GM19023 (cell line): Measurements from ENCODE around the gene RPUSD3.
"Not testable (repeated sequence)": the region's sequence is repeated elsewhere in the genome, so short reads cannot be mapped to it uniquely, and the experiment has no call there.

Experiments
- ATAC-seq: cut with Tn5 transposase; IDR thresholded peaks from one replicate; pipeline ENCODE4 v1.9.1; 2021; ENCODE audit warnings: mild to moderate bottlenecking, moderate library complexity; ENCODE audit not compliant: unreplicated experiment

RPUSD3 gene

GRCh38 chr3:9843715-9844438 is at the start of gene RPUSD3:
Gene RPUSD3, minus strand, starts transcription at chr3:9844008. Its CDS starts 18 bp downstream, at chr3:9843990.
- ATAC-seq: peak; percentile 98

DNA sequence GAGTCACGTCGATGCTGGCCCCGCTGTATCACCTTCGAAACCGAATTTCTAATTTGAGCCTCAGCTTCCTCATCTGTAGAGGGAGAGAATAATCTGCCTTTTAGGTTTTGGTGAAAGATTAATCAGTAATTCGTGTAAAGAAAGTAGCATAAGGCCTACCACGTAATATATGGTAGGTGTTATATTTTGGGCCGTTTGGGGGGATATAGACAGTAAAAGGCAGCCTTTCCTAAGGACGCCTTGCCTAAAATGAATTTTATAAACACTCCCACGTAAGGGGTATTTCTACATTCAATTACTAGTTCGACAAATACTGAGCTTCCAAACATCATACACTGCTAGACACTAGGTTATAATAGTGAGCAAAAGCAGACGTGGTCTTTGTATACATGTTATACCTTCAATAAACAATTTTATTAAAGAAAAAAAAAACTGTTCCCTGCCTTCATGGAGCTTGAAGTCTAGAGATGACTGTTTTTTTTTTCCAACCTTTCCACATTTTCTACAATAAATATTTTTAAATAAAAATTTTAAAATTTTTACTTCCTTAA is 47.3 kb upstream of the RPUSD3 start:
- ATAC-seq: no peak

GRCh38 chr3:9890249-9891071 is 46.7 kb upstream of the RPUSD3 start, which contains the start of gene JAGN1:
Gene JAGN1, plus strand, starts transcription at chr3:9890610. Its CDS starts 113 bp downstream, at chr3:9890723.
- peak; percentile 79 for ATAC-seq

DNA sequence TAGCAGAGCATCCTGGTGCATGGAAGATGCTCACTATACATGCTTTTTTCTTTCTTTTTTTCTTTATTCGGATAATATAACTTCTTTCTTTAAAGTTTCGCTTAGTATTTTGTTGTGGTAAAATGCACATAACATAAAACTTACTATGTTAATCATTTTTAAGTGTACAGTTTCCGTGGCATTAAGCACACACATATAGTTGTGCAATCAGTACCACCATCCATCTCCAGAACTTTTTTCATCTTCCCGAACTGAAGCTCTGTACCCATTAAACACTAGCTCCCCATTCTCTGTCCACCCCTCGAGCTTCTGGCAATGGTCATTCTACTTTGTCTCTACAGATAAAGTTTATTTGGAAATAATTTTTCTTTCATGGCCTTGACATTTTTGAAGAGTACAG is 45.6 kb upstream of the RPUSD3 start:
- ATAC-seq: no peak

- ATAC-seq: no peak
These were observed 44.7 kb upstream of the RPUSD3 start for GRCh38 chr3:9888540-9888939.

DNA sequence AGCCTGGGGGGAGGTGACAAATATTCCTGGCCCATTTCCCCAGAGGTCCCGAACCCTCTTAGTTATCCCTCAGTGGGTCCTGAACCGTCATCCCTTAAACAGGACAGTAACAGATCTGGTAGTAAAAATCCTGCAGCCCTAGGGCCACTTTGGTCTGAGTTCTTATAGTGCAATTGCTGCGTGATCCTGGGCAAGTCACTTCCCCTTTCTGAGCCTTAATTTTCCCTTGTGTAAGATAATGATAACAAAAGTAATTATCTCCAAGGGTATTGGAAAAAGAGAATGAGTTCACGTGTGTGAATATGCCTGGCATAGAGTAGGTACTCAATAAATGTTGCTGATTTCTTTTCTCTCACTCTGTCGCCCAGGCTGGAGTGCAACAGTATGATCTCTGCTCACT is 43.7 kb upstream of the RPUSD3 start:
- ATAC-seq: no peak

DNA sequence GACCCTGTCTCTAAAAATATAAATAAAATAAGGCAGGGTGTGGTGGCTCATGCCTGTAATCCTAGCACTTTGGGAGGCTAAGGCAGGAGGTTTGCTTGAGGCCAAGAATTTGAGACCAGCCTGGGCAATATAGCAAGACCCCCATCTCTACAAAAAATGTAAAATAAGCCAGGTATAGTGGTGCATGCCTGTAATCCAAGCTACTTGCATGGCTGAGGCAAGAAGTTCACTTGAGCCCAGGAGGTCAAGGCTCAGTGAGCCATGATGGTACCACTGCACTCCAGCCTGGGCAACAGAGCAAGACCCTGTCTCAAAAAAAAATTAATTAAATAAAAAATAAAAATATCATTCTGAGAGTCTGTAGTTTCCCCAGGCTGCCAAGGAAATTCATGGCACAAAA is 42.5 kb upstream of the RPUSD3 start:
- ATAC-seq: no peak

GRCh38 chr3:9884555-9885165 is 40.9 kb upstream of the RPUSD3 start:
- no peak for ATAC-seq

- no peak for ATAC-seq
These were observed 40.1 kb upstream of the RPUSD3 start for GRCh38 chr3:9883706-9884554.

GRCh38 chr3:9881441-9881840 is 37.6 kb upstream of the RPUSD3 start:
- no peak for ATAC-seq

GRCh38 chr3:9879830-9880549 is 36.2 kb upstream of the RPUSD3 start, which contains the start of gene CIDEC:
Gene CIDEC, minus strand, starts transcription at chr3:9880253. Its CDS starts 1,767 bp downstream, at chr3:9878486.
- ATAC-seq: no peak

- no peak for ATAC-seq
These were observed 34.9 kb upstream of the RPUSD3 start for GRCh38 chr3:9878700-9879099.

DNA sequence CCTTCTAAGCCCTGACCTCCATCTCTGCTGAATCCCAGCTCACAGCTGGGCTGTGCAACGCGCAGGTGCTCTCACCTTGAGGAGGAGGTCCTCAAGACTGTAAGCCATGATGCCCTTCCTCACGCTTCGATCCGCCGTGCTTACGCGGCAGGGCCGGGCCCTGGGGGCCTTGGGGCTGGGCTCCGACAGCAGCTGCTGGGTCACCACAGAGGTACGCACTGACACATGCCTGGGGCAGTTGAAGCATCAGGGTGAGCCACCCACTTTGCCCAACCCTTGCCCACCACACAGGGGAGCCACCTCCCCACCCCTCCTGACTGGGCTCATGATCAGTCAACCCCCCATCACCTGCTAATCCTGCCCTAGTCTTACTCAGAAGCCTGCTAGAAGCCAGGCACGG is 33.2 kb upstream of the RPUSD3 start:
- no peak for ATAC-seq

DNA sequence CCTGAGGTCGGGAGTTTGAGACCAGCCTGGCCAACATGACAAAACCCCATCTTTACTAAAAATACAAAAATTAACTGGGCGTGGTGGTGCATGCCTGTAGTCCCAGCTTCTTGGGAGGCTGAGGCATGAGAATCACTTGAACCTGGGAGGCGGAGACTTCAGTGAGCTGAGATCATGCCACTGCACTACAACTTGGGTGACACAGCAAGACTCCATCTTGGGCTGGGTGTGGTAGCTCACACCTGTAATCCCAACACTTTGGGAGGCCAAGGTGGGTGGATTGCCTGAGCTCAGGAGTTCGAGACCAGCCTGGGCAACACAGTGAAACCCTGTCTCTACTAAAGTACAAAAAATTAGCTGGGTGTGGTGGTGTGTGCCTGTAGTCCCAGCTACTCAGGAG is 32.4 kb upstream of the RPUSD3 start:
- not testable (repeated sequence) for ATAC-seq

- ATAC-seq: no peak
These were observed 31.6 kb upstream of the RPUSD3 start for GRCh38 chr3:9875448-9875847.

GRCh38 chr3:9872067-9872466 is 28.3 kb upstream of the RPUSD3 start:
- ATAC-seq: not testable (repeated sequence)

DNA sequence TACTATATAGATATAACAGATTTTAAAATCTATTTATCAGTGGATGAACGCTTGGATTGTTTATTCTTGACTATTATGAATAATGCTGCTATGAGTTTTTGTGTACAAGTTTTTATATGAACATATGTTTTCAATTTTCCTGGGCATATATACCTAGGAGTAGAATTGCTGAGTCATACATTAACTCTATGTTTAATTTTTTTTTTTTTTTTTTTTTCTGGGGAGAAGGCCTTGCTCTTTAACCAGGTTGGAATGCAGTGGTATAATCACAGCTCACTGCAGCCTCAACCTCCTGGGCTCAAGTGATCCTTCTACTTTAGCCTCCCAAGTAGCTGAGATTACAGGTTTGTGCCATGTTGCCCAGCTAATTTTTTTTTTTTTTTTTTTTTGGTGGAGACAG is 27.2 kb upstream of the RPUSD3 start:
- no peak for ATAC-seq

DNA sequence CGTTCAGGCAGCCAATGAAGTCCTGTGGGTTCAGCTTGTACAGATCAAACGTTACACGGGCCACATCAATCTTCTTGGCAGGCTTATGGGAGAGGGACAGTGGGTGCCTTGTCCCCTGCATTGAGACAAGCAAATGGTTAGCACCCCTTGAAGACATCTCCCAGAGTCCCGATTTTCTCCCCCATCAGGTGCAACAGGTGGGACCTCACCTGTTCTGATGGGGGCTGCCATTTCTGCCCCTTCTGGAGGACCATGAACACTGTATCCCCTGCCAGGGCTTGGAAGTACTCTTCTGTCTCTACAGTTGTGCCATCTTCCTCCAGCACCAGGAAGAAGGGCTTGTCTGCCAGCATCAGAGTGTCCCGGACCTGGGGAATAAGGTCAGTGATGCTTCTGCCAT is 26.1 kb upstream of the RPUSD3 start:
- no peak for ATAC-seq

- ATAC-seq: no peak
These were observed 23.3 kb upstream of the RPUSD3 start for GRCh38 chr3:9867106-9867505.

GRCh38 chr3:9866639-9867038 is 22.8 kb upstream of the RPUSD3 start:
- no peak for ATAC-seq
